Nephron (organoid): Measurements from ENCODE around the gene MTFP1.
A peak's percentile ranks its signal among the peaks of the same experiment; 100 is the strongest.

Experiments
- H3K27ac Mint-ChIP-seq, 3 experiments: 2 replicates each; pipeline ENCODE4 v1.8.0; 2020; ENCODE audit warnings: mixed read lengths in 3 of 3, mild to moderate bottlenecking in 2 of 3, moderate library complexity in 1 of 3
- H3K27me3 Mint-ChIP-seq: 2 replicates; pipeline ENCODE4 v1.8.0; 2021; ENCODE audit warnings: low read depth, mild to moderate bottlenecking, moderate library complexity, mixed read lengths
- H3K36me3 Mint-ChIP-seq: 2 replicates; pipeline ENCODE4 v1.8.0; 2020; ENCODE audit warnings: low read depth, mixed read lengths
- H3K4me1 Mint-ChIP-seq: 2 replicates; pipeline ENCODE4 v1.8.0; 2020; ENCODE audit warnings: mixed read lengths
- H3K4me3 Mint-ChIP-seq, 3 experiments: 2 replicates each; pipeline ENCODE4 v1.8.0; 2020; ENCODE audit warnings: mild to moderate bottlenecking in 3 of 3, mixed read lengths in 3 of 3, moderate library complexity in 2 of 3
- H3K9me3 Mint-ChIP-seq: 2 replicates; pipeline ENCODE4 v1.8.0; 2020; ENCODE audit warnings: mixed read lengths
- TF ChIP-seq, protein P1 (sequence below), 3 experiments: fragments of 200-600 bp; sonication (generic); IDR thresholded peaks; one replicate each; pipeline ENCODE4 v1.5.0; 2021; ENCODE audit warnings: antibody characterized with exemption in 3 of 3; ENCODE audit not compliant: unreplicated experiment in 3 of 3

MTFP1 gene

DNA sequence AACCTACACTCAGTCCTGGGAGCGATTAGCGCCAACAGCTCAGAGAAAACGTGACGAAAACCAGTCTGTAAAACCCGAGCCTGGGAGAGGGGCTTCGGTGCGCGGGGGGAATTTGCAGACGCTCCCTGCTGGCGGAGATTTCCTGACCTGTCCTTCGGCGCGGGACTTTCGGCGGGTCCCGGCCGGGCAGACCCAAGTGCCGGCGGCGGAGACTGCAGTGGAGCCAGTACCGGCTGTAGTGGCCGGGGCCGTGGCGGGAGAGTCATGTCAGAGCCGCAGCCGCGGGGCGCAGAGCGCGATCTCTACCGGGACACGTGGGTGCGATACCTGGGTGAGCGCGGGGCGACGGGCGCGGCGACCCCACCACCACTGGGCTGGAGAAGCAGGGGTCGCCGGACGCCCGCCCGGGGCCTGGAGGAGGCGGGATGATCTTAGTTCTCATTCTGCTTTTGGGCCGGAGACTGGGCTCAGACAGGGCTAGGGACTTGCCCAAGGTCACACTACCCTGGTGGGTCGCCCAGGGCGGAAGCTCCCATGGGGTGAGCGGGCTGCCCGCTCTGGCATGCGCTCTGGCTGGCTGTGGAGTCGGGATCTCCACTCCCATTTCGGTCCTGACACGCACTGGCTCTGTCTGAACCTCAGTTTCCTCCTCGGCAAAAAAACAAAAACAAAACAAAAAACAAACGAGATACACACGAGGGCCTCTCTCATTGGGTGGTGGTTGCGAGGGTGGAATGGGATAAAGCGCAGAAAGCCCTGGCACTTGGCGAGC is at the start of gene MTFP1:
Gene MTFP1, plus strand, starts transcription at position 153 of the 772 bp plus-strand sequence. Its CDS starts 112 bp downstream, at position 265.
- Mint-ChIP-seq H3K4me3 (peak within 1 kb of the TSS; percentile 93 to 95 (median 94)), H3K4me1 (peaks cover 44% of the 10 kb centered on the region), H3K27me3 (no peaks in the 10 kb centered on the region), H3K36me3 (peaks cover 4% of the 10 kb centered on the region), H3K27ac (peak within 1 kb of the TSS; percentile 98 to 100 (median 99)), H3K9me3 (no peaks in the 10 kb centered on the region)
- TF ChIP-seq, protein P1, sequence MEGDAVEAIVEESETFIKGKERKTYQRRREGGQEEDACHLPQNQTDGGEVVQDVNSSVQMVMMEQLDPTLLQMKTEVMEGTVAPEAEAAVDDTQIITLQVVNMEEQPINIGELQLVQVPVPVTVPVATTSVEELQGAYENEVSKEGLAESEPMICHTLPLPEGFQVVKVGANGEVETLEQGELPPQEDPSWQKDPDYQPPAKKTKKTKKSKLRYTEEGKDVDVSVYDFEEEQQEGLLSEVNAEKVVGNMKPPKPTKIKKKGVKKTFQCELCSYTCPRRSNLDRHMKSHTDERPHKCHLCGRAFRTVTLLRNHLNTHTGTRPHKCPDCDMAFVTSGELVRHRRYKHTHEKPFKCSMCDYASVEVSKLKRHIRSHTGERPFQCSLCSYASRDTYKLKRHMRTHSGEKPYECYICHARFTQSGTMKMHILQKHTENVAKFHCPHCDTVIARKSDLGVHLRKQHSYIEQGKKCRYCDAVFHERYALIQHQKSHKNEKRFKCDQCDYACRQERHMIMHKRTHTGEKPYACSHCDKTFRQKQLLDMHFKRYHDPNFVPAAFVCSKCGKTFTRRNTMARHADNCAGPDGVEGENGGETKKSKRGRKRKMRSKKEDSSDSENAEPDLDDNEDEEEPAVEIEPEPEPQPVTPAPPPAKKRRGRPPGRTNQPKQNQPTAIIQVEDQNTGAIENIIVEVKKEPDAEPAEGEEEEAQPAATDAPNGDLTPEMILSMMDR (IDR thresholded peaks at IDR 0.05; ENCODE audit: unreplicated experiment in 3 of 3) = no peak

DNA sequence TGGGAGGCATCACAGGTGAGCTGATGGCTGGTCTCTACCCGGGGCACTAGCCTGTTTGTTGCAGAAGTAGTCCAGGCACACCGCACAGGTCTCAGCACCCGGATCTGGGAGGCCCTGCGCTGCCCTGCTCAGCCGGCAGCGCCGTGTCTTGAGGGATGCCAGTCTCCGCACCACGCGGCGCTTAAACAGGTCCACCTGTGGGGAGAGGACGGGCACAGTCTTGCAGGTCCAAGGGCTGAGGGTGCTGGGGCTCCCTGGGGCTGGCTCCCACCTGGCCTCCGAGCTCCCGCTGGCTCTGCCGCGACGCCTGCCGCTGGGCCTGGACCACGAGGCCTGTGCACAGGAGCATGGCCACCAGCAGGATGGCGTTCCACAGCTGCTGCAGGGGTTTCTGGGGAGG is 45.6 kb upstream of the MTFP1 start:
- H3K4me3 Mint-ChIP-seq = no peak overlapping the region
- TF ChIP-seq, protein P1 (IDR thresholded peaks at IDR 0.05; ENCODE audit: unreplicated experiment in 3 of 3) = no peak
- no peak overlapping the region for H3K27ac Mint-ChIP-seq

DNA sequence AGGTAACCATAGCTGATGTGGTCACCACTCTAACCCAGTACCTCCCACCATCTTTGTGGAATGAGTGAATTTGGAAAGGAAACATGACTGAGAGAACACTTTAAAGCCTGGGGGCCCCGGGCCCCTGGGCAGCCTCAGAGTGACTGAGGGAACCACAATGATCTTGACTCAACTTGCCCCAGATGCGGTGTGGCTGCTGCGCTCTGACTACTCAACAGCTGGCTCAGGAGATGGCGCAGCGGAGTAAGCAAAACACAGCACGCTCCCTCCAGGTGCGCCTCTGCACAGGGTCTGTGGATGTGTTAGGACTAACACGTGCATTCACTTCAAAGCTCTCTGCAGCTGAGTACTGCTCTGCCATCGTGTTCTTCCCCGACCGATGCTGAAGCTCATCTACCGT is 44.3 kb upstream of the MTFP1 start:
- Mint-ChIP-seq H3K9me3 (no peaks in the 10 kb centered on the region), H3K27ac (no peak overlapping the region), H3K36me3 (peaks cover 22% of the 10 kb centered on the region), H3K4me3 (no peak overlapping the region), H3K4me1 (peaks cover 2% of the 10 kb centered on the region), H3K27me3 (peaks cover 3% of the 10 kb centered on the region)
- TF ChIP-seq, protein P1 (IDR thresholded peaks at IDR 0.05; ENCODE audit: unreplicated experiment in 3 of 3) = no peak

More for the DNA sequence above, 45.6 kb upstream of the MTFP1 start:
- H3K9me3 Mint-ChIP-seq = no peaks in the 10 kb centered on the region
- no peaks in the 10 kb centered on the region for H3K4me1 Mint-ChIP-seq
- peaks cover 26% of the 10 kb centered on the region for H3K36me3 Mint-ChIP-seq
- H3K27me3 Mint-ChIP-seq = peaks cover 3% of the 10 kb centered on the region

DNA sequence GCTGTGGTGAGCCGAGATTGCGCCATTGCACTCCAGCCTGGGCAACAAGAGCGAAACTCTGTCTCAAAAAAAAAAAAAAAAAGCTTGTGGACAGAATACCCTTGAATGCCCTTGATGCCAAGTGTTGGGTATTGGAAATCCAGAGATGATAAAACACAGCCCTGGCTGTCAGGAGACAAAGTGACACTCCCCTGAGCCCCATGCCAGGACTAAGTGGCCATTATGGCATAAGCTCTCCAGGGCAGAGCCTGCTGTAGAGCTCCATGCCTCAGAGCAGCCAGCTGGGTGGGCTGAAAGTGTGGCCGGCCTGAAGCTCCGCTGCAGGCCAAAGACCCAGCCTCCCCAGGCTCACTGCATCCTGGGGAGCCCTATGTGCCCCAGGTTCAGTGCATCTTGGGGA is 43.2 kb upstream of the MTFP1 start:
- TF ChIP-seq, protein P1 (IDR thresholded peaks at IDR 0.05; ENCODE audit: unreplicated experiment in 3 of 3) = no peak
- no peaks in the 10 kb centered on the region for H3K9me3 Mint-ChIP-seq
- H3K36me3 Mint-ChIP-seq = peaks cover 22% of the 10 kb centered on the region
- H3K4me3 Mint-ChIP-seq = no peak overlapping the region
- no peak overlapping the region for H3K27ac Mint-ChIP-seq
- H3K27me3 Mint-ChIP-seq = peaks cover 3% of the 10 kb centered on the region
- H3K4me1 Mint-ChIP-seq = peaks cover 5% of the 10 kb centered on the region

DNA sequence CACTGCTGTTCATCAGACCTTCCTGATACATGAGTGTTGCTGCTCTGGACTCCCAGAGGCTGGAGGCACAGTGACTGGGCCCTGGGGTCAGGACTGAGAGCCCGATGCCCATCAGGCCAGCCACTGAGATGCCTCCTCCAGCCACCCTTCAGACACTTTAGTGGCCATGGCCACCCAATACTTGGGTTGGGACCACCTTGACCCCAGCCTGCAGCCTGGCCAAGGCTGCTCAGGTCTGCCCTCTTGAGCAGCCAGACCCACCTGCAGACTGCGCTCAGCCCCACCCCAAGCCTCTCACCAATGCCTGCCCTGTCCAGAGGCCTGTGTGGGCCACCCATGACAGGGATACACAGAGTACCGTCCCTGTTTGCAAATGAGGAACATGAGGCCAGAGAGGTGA is 42.5 kb upstream of the MTFP1 start:
- Mint-ChIP-seq H3K36me3 (peaks cover 19% of the 10 kb centered on the region), H3K9me3 (no peaks in the 10 kb centered on the region), H3K4me1 (peaks cover 5% of the 10 kb centered on the region), H3K4me3 (peak overlapping the region in 1 of 3 experiments; percentile 79), H3K27ac (no peak overlapping the region), H3K27me3 (peaks cover 3% of the 10 kb centered on the region)
- TF ChIP-seq, protein P1 (IDR thresholded peaks at IDR 0.05; ENCODE audit: unreplicated experiment in 3 of 3) = no peak

DNA sequence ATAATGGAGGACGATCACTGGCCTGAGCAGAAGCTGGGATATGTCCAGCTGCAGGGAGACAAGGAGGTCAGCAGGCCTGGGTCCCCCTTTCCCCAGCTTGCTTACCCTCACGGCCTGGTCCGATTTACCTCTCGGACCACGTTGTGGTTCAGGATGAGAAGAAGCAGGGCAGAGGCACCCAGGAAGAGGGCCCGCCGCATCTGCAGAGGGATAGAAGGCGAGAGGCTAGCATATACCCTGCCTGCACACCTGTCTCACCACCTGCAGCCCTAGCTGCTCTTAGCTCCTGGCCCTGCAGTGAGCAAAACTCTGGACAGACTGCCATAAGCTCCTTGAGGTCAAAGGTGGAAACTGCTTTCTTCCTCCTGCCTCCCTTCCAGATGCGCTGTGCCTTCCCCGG is 39.6 kb upstream of the MTFP1 start:
- H3K4me1 Mint-ChIP-seq = peaks cover 5% of the 10 kb centered on the region
- H3K27me3 Mint-ChIP-seq = no peaks in the 10 kb centered on the region
- H3K36me3 Mint-ChIP-seq = peaks cover 7% of the 10 kb centered on the region
- no peaks in the 10 kb centered on the region for H3K9me3 Mint-ChIP-seq
- H3K27ac Mint-ChIP-seq = peak overlapping the region in 1 of 3 experiments; percentile 55
- TF ChIP-seq, protein P1 (IDR thresholded peaks at IDR 0.05; ENCODE audit: unreplicated experiment in 3 of 3) = no peak
- H3K4me3 Mint-ChIP-seq = peak overlapping the region; percentile 85 to 88 (median 87)
